ENCODE results near the gene C2CD4D. TPM values are rescaled to one million over a fixed set of nuclear protein-coding genes. Genes with fewer than 3 reads are reported as not detected.

The C2CD4D gene
- polyA plus RNA-seq, 4 donors, result 0.46 to 0.62 TPM; not detected in 2

- FAIRE-seq, result no peak
- H3K36me3 ChIP-seq (ENCODE audit: control insufficient read depth in 3 of 3, insufficient read depth in 2 of 3, low read depth in 1 of 3, low read length in 3 of 3), result no peaks in the 10 kb centered on the region
- WGBS, 3 donors, result 45 to 83% (median 62%) methylated on average over 7 of the region's 7 CpGs
- H3K4me3 ChIP-seq (ENCODE audit: low read depth in 1 of 3, low read length in 3 of 3), result no peak overlapping the region
- DNase-seq, result no peak
- no peak overlapping the region for H3K27ac ChIP-seq (ENCODE audit: low read depth in 1 of 3, low read length in 2 of 3)
- no peaks in the 10 kb centered on the region for H3K27me3 ChIP-seq (ENCODE audit: control insufficient read depth in 3 of 3, insufficient read depth in 3 of 3, low read length in 3 of 3)
- no peaks in the 10 kb centered on the region for H3K4me1 ChIP-seq (ENCODE audit: control insufficient read depth in 3 of 3, insufficient read depth in 2 of 3, low read depth in 1 of 3, low read length in 2 of 3)
- no peaks in the 10 kb centered on the region for H3K9me3 ChIP-seq (ENCODE audit: control insufficient read depth in 2 of 2, insufficient read depth in 1 of 2, low read depth in 1 of 2, low read length in 1 of 2)
These were observed 15.0 kb upstream of the C2CD4D start for GRCh38 chr1:151854658-151855057.

GRCh38 chr1:151853411-151853943 is 13.9 kb upstream of the C2CD4D start, which contains the start of gene THEM5:
Gene THEM5, minus strand, starts transcription at chr1:151853712. Its CDS starts 147 bp downstream, at chr1:151853565.
- H3K4me1 ChIP-seq (ENCODE audit: control insufficient read depth in 3 of 3, insufficient read depth in 2 of 3, low read depth in 1 of 3, low read length in 2 of 3), result no peaks in the 10 kb centered on the region
- FAIRE-seq (no peak), DNase-seq (no peak)
- H3K36me3 ChIP-seq (ENCODE audit: control insufficient read depth in 3 of 3, insufficient read depth in 2 of 3, low read depth in 1 of 3, low read length in 3 of 3), result no peaks in the 10 kb centered on the region
- H3K4me3 ChIP-seq (ENCODE audit: low read depth in 1 of 3, low read length in 3 of 3), result no peak within 1 kb of the TSS
- no peaks in the 10 kb centered on the region for H3K27me3 ChIP-seq (ENCODE audit: control insufficient read depth in 3 of 3, insufficient read depth in 3 of 3, low read length in 3 of 3)
- WGBS, 3 donors, result 56 to 66% (median 61%) methylated on average over 5 of the region's 5 CpGs
- H3K27ac ChIP-seq (ENCODE audit: low read depth in 1 of 3, low read length in 2 of 3), result no peak within 1 kb of the TSS
- H3K9me3 ChIP-seq (ENCODE audit: control insufficient read depth in 2 of 2, insufficient read depth in 1 of 2, low read depth in 1 of 2, low read length in 1 of 2), result no peaks in the 10 kb centered on the region

DNA sequence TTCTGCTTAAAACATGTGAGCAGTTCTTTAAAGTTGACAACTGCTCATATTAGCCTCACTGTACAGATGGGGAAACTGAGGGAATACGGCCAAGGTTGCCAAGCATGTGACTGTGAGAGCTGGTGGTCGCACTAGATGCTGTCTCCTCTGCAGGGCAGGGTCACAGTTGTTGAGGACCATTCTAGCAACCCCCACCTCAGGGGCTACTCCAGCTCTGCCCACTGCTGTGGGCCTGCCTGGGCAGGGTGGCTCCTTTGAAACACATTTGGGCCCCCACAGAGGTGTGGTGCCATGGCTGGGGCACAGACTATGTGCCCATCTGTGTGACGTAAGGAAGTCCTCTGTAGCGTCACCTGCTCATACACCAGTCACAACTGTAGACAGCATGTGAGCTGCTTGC is 13.1 kb upstream of the C2CD4D start:
- H3K9me3 ChIP-seq (ENCODE audit: control insufficient read depth in 2 of 2, insufficient read depth in 1 of 2, low read depth in 1 of 2, low read length in 1 of 2), result no peaks in the 10 kb centered on the region
- DNase-seq (no peak), FAIRE-seq (no peak)
- 89 to 92% (median 89%) methylated on average over 4 of the region's 4 CpGs for WGBS, 3 donors
- no peaks in the 10 kb centered on the region for H3K27me3 ChIP-seq (ENCODE audit: control insufficient read depth in 3 of 3, insufficient read depth in 3 of 3, low read length in 3 of 3)
- H3K4me1 ChIP-seq (ENCODE audit: control insufficient read depth in 3 of 3, insufficient read depth in 2 of 3, low read depth in 1 of 3, low read length in 2 of 3), result no peaks in the 10 kb centered on the region
- no peak overlapping the region for H3K4me3 ChIP-seq (ENCODE audit: low read depth in 1 of 3, low read length in 3 of 3)
- no peaks in the 10 kb centered on the region for H3K36me3 ChIP-seq (ENCODE audit: control insufficient read depth in 3 of 3, insufficient read depth in 2 of 3, low read depth in 1 of 3, low read length in 3 of 3)
- no peak overlapping the region for H3K27ac ChIP-seq (ENCODE audit: low read depth in 1 of 3, low read length in 2 of 3)

DNA sequence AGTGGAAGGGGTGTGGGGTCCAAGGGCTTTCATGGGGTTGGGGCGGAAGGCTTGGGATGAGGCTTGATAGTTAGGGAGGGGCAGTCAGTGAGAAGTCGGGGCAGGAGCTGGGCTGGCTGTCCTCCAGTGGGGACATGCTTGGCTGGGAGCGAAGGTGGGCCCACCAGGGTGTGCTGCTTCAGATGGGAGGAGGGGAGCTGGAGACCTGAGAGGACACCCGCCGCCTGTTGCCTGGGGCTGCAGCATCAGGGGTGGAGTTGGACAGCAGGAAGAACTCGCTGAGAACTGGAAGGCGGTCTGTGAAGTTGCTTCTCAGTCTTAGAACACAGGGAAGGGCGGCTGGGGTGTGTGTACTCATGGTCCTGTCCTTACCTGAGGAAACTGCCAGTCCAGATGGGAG is 12.3 kb upstream of the C2CD4D start:
- FAIRE-seq, result no peak
- 76 to 86% (median 81%) methylated on average over 8 of the region's 8 CpGs for WGBS, 3 donors

GRCh38 chr1:151849871-151850270 is 10.3 kb upstream of the C2CD4D start:
- DNase-seq, result no peak
- H3K4me3 ChIP-seq (ENCODE audit: low read depth in 1 of 3, low read length in 3 of 3), result no peak overlapping the region
- H3K27ac ChIP-seq (ENCODE audit: low read depth in 1 of 3, low read length in 2 of 3), result no peak overlapping the region
- no peaks in the 10 kb centered on the region for H3K4me1 ChIP-seq (ENCODE audit: control insufficient read depth in 3 of 3, insufficient read depth in 2 of 3, low read depth in 1 of 3, low read length in 2 of 3)
- H3K36me3 ChIP-seq (ENCODE audit: control insufficient read depth in 3 of 3, insufficient read depth in 2 of 3, low read depth in 1 of 3, low read length in 3 of 3), result no peaks in the 10 kb centered on the region
- no peaks in the 10 kb centered on the region for H3K27me3 ChIP-seq (ENCODE audit: control insufficient read depth in 3 of 3, insufficient read depth in 3 of 3, low read length in 3 of 3)
- FAIRE-seq, result no peak
- no peaks in the 10 kb centered on the region for H3K9me3 ChIP-seq (ENCODE audit: control insufficient read depth in 2 of 2, insufficient read depth in 1 of 2, low read depth in 1 of 2, low read length in 1 of 2)

More for the DNA sequence above, 12.3 kb upstream of the C2CD4D start:
- DNase-seq, result no peak
- Histone ChIP-seq H3K4me3 (ENCODE audit: low read depth in 1 of 3, low read length in 3 of 3) (no peak overlapping the region), H3K4me1 (ENCODE audit: control insufficient read depth in 3 of 3, insufficient read depth in 2 of 3, low read depth in 1 of 3, low read length in 2 of 3) (no peaks in the 10 kb centered on the region), H3K27ac (ENCODE audit: low read depth in 1 of 3, low read length in 2 of 3) (no peak overlapping the region), H3K27me3 (ENCODE audit: control insufficient read depth in 3 of 3, insufficient read depth in 3 of 3, low read length in 3 of 3) (no peaks in the 10 kb centered on the region), H3K36me3 (ENCODE audit: control insufficient read depth in 3 of 3, insufficient read depth in 2 of 3, low read depth in 1 of 3, low read length in 3 of 3) (no peaks in the 10 kb centered on the region), H3K9me3 (ENCODE audit: control insufficient read depth in 2 of 2, insufficient read depth in 1 of 2, low read depth in 1 of 2, low read length in 1 of 2) (no peaks in the 10 kb centered on the region)

GRCh38 chr1:151849126-151849525 is 9.5 kb upstream of the C2CD4D start:
- H3K36me3 ChIP-seq (ENCODE audit: control insufficient read depth in 3 of 3, insufficient read depth in 2 of 3, low read depth in 1 of 3, low read length in 3 of 3), result no peaks in the 10 kb centered on the region
- no peaks in the 10 kb centered on the region for H3K4me1 ChIP-seq (ENCODE audit: control insufficient read depth in 3 of 3, insufficient read depth in 2 of 3, low read depth in 1 of 3, low read length in 2 of 3)
- DNase-seq (no peak), FAIRE-seq (no peak)
- no peaks in the 10 kb centered on the region for H3K9me3 ChIP-seq (ENCODE audit: control insufficient read depth in 2 of 2, insufficient read depth in 1 of 2, low read depth in 1 of 2, low read length in 1 of 2)
- no peaks in the 10 kb centered on the region for H3K27me3 ChIP-seq (ENCODE audit: control insufficient read depth in 3 of 3, insufficient read depth in 3 of 3, low read length in 3 of 3)
- WGBS, 3 donors, result 76 to 94% (median 85%) methylated on average over 3 of the region's 3 CpGs
- no peak overlapping the region for H3K27ac ChIP-seq (ENCODE audit: low read depth in 1 of 3, low read length in 2 of 3)
- no peak overlapping the region for H3K4me3 ChIP-seq (ENCODE audit: low read depth in 1 of 3, low read length in 3 of 3)

DNA sequence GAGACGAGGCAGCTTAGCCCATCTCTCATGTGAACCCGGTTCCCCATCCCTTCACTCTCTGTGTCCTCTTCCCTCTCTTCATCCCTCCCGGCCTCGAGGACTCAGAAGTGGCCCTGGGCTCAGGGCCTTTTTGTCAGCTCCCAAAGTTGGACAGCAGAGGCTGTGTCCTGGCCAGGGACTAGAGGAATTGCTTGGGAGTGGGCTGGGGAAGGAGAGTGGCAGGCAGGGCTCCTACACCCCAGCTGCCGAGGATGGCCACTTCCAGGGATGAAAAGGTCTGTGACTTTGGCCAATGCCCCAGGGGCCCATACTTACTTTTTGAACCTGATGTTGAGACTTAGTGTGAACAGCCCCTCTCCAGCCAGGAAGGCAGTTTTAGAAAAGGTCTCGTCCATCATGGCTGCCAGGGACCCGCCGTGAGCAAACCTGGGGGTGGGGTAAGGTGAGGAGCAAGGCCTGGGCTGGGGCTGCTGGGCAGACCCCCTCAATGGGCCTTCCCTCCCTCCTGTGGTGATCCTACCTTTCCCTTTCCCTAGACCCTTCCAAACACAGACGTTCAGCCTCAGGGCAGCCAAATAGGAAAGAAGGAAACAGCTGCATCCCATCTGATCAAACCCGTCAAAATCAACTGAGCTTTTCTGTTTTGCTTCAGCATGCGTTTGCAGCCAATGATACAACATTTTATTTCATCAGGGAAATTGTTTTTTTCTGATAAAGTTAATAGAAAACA is 8.4 kb upstream of the C2CD4D start:
- H3K27ac ChIP-seq (ENCODE audit: low read depth in 1 of 3, low read length in 2 of 3), result no peak overlapping the region
- 54 to 81% (median 77%) methylated on average over 11 of the region's 11 CpGs for WGBS, 3 donors
- DNase-seq, result no peak
- no peaks in the 10 kb centered on the region for H3K36me3 ChIP-seq (ENCODE audit: control insufficient read depth in 3 of 3, insufficient read depth in 2 of 3, low read depth in 1 of 3, low read length in 3 of 3)
- no peak for FAIRE-seq
- H3K4me3 ChIP-seq (ENCODE audit: low read depth in 1 of 3, low read length in 3 of 3), result no peak overlapping the region
- H3K4me1 ChIP-seq (ENCODE audit: control insufficient read depth in 3 of 3, insufficient read depth in 2 of 3, low read depth in 1 of 3, low read length in 2 of 3), result no peaks in the 10 kb centered on the region
- H3K27me3 ChIP-seq (ENCODE audit: control insufficient read depth in 3 of 3, insufficient read depth in 3 of 3, low read length in 3 of 3), result no peaks in the 10 kb centered on the region
- H3K9me3 ChIP-seq (ENCODE audit: control insufficient read depth in 2 of 2, insufficient read depth in 1 of 2, low read depth in 1 of 2, low read length in 1 of 2), result no peaks in the 10 kb centered on the region

GRCh38 chr1:151846686-151847237 is 7.1 kb upstream of the C2CD4D start:
- Histone ChIP-seq H3K4me1 (ENCODE audit: control insufficient read depth in 3 of 3, insufficient read depth in 2 of 3, low read depth in 1 of 3, low read length in 2 of 3) (no peaks in the 10 kb centered on the region), H3K27ac (ENCODE audit: low read depth in 1 of 3, low read length in 2 of 3) (no peak overlapping the region), H3K4me3 (ENCODE audit: low read depth in 1 of 3, low read length in 3 of 3) (no peak overlapping the region), H3K9me3 (ENCODE audit: control insufficient read depth in 2 of 2, insufficient read depth in 1 of 2, low read depth in 1 of 2, low read length in 1 of 2) (no peaks in the 10 kb centered on the region), H3K27me3 (ENCODE audit: control insufficient read depth in 3 of 3, insufficient read depth in 3 of 3, low read length in 3 of 3) (no peaks in the 10 kb centered on the region), H3K36me3 (ENCODE audit: control insufficient read depth in 3 of 3, insufficient read depth in 2 of 3, low read depth in 1 of 3, low read length in 3 of 3) (no peaks in the 10 kb centered on the region)
- DNase-seq, result no peak
- no peak for FAIRE-seq
- 90 to 93% (median 93%) methylated on average over 8 of the region's 8 CpGs for WGBS, 3 donors

Measured in small intestine (tissue), 7 donors.